Mucosa of descending colon (tissue), 3 donors: ENCODE results near the gene CIZ1. TPM values are rescaled to one million over a fixed set of nuclear protein-coding genes. Genes with fewer than 3 reads are reported as not detected.
A peak's percentile ranks its signal among the peaks of the same experiment; 100 is the strongest.

Experiments
- ATAC-seq: fragments of 200-7000 bp; cut with Tn5 transposase; one replicate; pipeline ENCODE4 v1.9.1; 2020; ENCODE audit warnings: mild to moderate bottlenecking, moderate library complexity
- DNase-seq, 3 donors: peaks; one replicate each; pipeline ENCODE4 v3.0.0-alpha.2; 2020
- H3K36me3 ChIP-seq: fragments of 200-600 bp; one replicate; pipeline ENCODE4 v1.8.0; 2021; ENCODE audit warnings: low read depth, mild to moderate bottlenecking
- H3K4me1 ChIP-seq: fragments of 200-600 bp; one replicate; pipeline ENCODE4 v1.8.0; 2021; ENCODE audit warnings: low read depth, mild to moderate bottlenecking
- H3K4me3 ChIP-seq: fragments of 200-600 bp; one replicate; pipeline ENCODE4 v1.8.0; 2021; ENCODE audit warnings: mild to moderate bottlenecking
- H3K9me3 ChIP-seq: fragments of 200-600 bp; one replicate; pipeline ENCODE4 v1.8.0; 2021; ENCODE audit warnings: mild to moderate bottlenecking
- intact Hi-C, 2 donors: fragments of 100-400 bp; cut with DNase I in 1 of 2; cut with micrococcal nuclease in 1 of 2; formaldehyde crosslinking; loops; one replicate each; pipeline versions ENCODE4 v1.11.0 to v1.11.1; 2022; cut with DNase I, micrococcal nuclease
- total RNA-seq, 3 donors: library from RNA; stranded (reverse); fragmentation: NEBNext Ultra II Directional in 2 of 3; extraction: Animal tissue kit (Norgen Biotek cat#: 25700) in 2 of 3; gene quantifications; one replicate each; pipeline versions ENCODE4 v1.2.1 to v1.2.4, GENCODE V29; 2021 to 2023
- TF ChIP-seq, protein P1 (sequence below): fragments of 200-600 bp; IDR thresholded peaks from one replicate; pipeline ENCODE4 v1.8.0; 2022; ENCODE audit warnings: antibody characterized with exemption, mild to moderate bottlenecking
- donor health status: DM: no; HTN: no; CAD: no; lungs with moderate emphysema.
- donor health status: DM: no; HTN: no; CAD: no.
- donor health status: DM: no; HTN: yes; CAD: no.

Gene CIZ1
- total RNA-seq, 3 donors from 2014 or later, result 88.0 to 176 (median 105) TPM

DNA sequence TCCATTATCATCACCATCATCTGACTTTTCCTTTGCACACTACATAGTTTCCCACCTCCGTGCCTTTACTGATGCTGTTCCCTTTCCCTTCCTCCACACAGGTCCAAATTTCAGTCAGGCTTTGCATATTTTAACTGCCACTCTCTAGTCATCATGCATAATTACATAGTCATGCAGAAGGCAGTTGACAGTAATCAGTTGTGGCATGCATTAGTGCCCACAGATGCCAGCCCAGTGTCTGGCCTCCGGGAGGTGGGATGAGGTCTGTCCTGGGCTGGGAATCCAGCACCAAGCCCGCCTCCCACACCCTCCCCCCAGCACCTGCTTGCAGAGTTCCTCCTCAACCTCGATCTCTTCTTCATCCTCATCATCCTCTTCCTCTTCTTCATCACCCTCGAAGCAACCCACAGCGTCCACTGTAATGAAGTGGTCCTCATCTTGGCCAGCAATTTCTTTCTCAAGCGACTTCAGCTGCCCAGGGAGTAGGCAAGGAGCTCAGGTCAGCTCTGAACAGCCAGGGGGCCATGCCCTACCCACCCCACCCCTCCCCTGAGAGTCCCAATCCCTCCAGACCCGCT lies 22.6 kb downstream of the CIZ1 start:
- no peaks in the 10 kb centered on the region for H3K9me3 ChIP-seq
- ATAC-seq (no peak), DNase-seq (no peak)
- intact Hi-C loops, result no loop called here
- no peaks in the 10 kb centered on the region for H3K36me3 ChIP-seq
- H3K4me3 ChIP-seq, result no peak overlapping the region
- TF ChIP-seq, protein P1, sequence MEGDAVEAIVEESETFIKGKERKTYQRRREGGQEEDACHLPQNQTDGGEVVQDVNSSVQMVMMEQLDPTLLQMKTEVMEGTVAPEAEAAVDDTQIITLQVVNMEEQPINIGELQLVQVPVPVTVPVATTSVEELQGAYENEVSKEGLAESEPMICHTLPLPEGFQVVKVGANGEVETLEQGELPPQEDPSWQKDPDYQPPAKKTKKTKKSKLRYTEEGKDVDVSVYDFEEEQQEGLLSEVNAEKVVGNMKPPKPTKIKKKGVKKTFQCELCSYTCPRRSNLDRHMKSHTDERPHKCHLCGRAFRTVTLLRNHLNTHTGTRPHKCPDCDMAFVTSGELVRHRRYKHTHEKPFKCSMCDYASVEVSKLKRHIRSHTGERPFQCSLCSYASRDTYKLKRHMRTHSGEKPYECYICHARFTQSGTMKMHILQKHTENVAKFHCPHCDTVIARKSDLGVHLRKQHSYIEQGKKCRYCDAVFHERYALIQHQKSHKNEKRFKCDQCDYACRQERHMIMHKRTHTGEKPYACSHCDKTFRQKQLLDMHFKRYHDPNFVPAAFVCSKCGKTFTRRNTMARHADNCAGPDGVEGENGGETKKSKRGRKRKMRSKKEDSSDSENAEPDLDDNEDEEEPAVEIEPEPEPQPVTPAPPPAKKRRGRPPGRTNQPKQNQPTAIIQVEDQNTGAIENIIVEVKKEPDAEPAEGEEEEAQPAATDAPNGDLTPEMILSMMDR, result no peak
- no peaks in the 10 kb centered on the region for H3K4me1 ChIP-seq

DNA sequence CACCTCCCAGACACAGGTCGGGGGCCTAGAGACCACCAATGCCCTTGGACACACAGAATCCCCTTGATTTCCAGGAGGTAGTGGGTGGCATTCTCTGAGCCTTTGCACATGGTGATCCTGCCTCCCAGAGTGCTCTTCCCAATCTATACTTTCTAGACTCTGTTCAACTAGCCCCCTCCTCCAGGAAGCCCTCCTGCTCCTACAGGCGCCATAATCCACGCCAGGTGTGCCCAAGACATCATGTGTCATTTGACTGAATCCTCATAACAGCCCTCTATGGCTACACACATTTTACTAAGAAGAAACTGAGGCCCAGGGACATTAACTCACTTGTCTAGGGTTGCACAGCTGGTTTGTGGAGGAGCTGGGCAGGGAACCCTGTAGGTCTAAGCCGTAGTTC lies 24.2 kb downstream of the CIZ1 start:
- no peak for ATAC-seq

DNA sequence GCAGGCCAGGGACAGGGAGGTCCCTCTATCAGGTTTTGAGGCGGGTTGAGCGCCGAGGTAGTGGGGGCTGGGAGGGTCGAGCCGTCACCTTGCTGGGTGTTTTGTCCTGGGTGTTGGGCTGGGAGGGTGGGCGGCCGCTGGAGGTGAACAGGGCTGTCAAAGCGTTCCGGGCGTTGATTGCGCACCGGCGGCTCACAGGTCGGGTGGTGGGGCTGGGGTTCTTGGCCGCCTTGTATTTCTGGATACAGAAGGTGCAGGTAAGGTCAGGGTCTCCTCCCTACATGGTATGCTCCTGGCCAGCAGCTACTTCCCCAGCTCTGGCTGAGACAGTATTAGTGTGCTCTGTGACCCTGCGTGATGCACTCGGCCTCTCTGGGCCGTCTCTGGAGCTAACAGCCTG lies 25.2 kb downstream of the CIZ1 start:
- Histone ChIP-seq H3K9me3 (no peaks in the 10 kb centered on the region), H3K4me3 (no peak overlapping the region), H3K36me3 (no peaks in the 10 kb centered on the region), H3K4me1 (no peaks in the 10 kb centered on the region)
- ATAC-seq (no peak), DNase-seq (no peak)
- intact Hi-C loops, result no loop called here
- TF ChIP-seq, protein P1, result no peak

More for the DNA sequence above, 24.2 kb downstream of the CIZ1 start:
- no peak overlapping the region for H3K4me3 ChIP-seq
- DNase-seq, result no peak
- no peaks in the 10 kb centered on the region for H3K36me3 ChIP-seq
- no peaks in the 10 kb centered on the region for H3K4me1 ChIP-seq
- intact Hi-C loops, result no loop called here
- TF ChIP-seq, protein P1, result no peak
- H3K9me3 ChIP-seq, result no peaks in the 10 kb centered on the region

- H3K4me1 ChIP-seq, result no peaks in the 10 kb centered on the region
- intact Hi-C loops, result no loop called here
- no peak for DNase-seq
- H3K9me3 ChIP-seq, result no peaks in the 10 kb centered on the region
- no peak for ATAC-seq
- H3K4me3 ChIP-seq, result no peak overlapping the region
- H3K36me3 ChIP-seq, result no peaks in the 10 kb centered on the region
- TF ChIP-seq, protein P1, result no peak
Measured at GRCh38 chr9:128164307-128164885, 27.0 kb downstream of the CIZ1 start.

GRCh38 chr9:128163523-128164306 lies 27.7 kb downstream of the CIZ1 start:
- no peak overlapping the region for H3K4me3 ChIP-seq
- no peaks in the 10 kb centered on the region for H3K9me3 ChIP-seq
- TF ChIP-seq, protein P1, result no peak
- H3K4me1 ChIP-seq, result no peaks in the 10 kb centered on the region
- no peaks in the 10 kb centered on the region for H3K36me3 ChIP-seq
- no peak for ATAC-seq
- intact Hi-C loops, result no loop called here
- DNase-seq, result peak in 1 of 3 donors; percentile 23
